Activated T-cell treated with anti-CD3 and anti-CD28 coated beads, Interleukin-2, amount 50 U/mL, for 1 hour (primary cell): ENCODE results near the gene IFNL2.
"Not testable (repeated sequence)": the region's sequence is repeated elsewhere in the genome, so short reads cannot be mapped to it uniquely, and the experiment has no call there.

ENCODE experiments used
- DNase-seq: peaks from one replicate; pipeline ENCODE4 v3.0.0-alpha.2; 2020

Gene IFNL2

GRCh38 chr19:39253374-39254149 is 14.6 kb upstream of the IFNL2 start:
- DNase-seq, result no peak

DNA sequence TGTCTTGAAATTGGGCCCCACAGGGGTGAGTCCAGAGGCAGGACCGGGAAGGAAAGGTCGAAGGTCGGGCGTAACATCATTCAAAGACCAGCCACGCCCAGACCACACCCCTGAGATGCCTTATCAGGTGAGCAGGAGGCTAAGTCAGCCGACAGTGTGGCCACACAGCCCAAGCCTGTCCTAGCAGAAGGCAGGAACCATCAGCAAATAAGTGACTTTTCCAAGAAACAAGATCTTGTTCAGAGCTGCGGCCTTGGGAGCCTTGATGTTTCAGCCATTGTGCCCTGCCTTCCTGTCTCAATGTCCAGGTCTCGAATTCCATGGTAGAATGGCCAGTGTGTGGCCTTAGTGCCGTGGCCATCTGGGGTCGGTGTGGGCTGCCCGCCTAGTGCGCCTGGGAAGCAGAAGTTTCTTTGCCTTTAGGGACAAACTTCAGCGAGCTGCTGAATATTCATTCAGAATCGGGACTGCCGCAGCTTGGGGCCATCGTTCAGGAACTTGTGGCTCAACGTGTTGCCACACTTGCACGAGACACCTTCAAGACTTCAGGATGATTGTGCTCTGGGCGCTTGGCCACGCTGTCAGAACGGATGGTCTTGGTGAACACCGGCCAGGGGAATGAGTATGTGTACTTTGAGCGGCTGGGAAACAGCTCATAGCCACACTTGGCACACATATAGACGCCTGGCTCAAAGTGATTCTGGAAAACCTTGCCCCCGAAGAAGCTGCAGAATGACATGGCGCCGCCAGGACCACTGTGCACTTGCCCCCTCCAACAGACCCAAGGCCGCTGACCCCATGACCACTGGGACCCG is 13.5 kb upstream of the IFNL2 start:
- DNase-seq, result no peak

GRCh38 chr19:39257227-39257626 is 11.0 kb upstream of the IFNL2 start:
- DNase-seq, result no peak

DNA sequence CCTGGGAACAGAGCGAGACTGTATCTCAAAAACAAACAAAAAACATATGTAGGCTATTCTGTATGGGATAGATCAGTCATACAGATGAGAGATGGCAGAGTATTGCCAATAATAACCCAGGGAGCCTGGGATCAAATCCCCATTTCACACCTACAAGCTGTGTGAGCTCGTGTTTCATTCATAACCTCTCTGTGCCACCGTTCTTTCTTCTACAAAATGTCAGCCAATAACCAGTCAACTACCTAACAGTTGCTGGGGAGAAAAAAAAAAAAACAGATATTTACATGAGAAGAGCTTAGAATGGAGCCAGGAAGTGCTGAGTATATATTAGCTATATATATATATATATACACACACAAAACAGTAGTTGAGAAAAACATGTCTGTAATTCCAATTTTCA is 6.5 kb upstream of the IFNL2 start:
- DNase-seq, result no peak

GRCh38 chr19:39262496-39262895 is 5.7 kb upstream of the IFNL2 start:
- DNase-seq, result no peak

- DNase-seq, result no peak
Observed at GRCh38 chr19:39263912-39264305, 4.3 kb upstream of the IFNL2 start.

DNA sequence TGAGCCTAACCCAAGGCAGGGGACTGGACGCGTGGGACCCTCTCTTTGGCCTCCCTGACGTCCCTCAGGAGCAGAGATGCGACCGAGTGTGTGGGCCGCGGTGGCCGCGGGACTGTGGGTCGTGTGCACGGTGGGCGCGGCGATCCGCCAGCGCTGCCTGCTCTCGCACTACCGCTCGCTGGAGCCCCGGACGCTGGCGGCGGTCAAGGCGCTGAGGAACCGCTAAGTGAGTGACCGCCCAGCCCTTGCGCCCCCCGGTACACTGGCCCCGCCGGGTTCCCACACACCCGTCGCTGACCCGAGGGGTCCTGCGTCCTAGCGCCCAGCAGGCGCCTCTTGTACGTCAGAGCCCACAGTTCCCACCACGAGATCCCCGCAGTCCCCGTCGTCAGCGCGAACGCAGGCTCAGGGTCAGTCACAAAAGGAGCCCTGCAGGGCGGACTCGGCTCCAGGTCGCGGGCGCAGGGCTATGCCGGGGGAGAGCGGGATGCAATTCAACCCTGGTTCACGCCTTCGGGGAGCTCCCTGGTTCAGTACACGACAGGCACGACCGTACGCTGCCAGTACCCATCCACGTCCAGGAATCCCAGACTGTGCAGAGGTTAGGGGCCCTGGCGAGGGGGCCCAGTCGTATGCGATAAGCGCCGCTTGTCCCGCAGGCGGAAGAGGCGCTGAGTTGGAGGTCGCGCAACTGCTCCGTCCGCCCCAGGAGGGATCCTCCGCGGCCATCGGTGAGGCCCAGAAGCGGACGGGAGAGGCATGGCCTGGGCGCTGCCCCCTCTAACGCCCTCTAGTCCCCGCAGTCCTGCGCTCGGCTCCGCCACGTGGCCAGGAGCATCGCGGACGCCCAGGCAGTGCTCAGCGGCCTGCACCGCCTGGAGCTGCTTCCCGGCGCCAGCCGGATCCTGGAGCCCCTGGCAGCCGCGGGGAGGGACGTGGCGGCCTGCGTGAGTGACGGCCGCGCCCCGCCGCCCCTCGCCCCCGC is 3.6 kb upstream of the IFNL2 start:
- DNase-seq, result no peak

DNA sequence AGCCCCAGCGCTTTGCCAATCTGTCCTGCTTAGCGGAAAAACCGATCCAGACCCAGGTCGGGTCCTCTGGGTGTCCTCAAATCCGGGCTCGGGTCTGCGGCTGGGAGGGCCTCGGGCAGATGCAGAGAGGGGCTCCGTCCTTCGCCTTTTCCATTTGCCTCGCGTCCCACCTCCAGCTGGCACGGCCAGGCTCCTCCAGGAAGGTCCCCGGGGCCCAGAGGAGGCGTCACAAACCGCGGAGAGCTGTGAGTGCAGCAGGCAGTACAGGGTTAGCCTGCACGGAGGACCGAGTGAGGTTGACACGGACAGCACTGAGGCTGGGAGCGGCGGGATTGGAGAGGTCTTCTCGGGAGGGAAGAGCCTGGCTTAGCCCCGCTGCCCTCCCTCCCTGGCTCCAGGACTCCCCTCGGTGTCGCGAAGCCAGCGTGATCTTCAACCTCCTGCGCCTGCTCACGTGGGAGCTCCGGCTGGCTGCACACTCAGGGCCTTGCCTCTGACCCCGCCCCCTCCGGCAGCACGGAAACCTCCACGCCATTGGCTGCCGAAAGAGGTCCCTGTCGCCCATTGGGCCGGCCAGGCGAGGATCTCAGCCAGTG is 2.8 kb upstream of the IFNL2 start:
- DNase-seq, result no peak

- DNase-seq, result not testable (repeated sequence)
Observed at GRCh38 chr19:39268531-39269223, 481 bp downstream of the IFNL2 start.

- not testable (repeated sequence) for DNase-seq
Observed at GRCh38 chr19:39269369-39269768, 1.2 kb downstream of the IFNL2 start.

DNA sequence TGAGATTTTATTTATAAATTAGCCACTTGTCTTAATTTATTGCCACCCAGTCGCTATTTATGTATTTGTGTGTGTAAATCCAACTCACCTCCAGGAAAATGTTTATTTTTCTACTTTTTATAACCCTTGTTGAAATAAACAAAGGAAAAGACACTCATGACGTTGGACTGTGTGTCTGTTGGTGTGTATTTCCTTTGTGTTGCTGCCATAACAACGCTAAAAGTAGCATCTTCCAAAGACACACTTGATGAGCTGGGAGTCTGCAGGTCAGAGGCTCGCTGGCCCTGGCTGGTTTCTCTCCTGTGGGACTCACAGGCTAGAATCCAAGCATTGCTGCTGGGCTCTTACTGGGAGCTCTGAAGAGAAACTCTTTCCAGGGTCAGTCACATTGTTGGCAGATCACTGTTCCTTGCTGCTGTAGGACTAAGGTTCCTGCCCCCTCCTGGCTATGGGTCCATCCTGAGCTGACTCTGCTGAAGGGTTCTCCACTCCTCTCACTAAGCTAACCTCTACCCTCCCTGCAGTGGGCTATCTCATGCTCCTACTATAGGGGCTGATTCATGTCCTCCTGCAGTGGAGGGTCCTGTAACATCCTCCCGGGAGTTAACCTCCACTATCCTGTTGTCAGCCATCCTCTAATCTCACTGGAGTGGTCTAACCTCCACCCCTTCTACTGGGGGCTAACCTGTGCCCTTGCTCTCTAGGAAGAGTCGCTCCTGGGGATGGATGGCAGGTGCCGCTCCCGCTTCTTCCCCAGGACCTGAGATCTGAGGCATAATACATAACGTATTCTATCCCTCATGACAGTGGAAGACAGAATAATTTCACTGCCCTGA is 2.1 kb downstream of the IFNL2 start:
- DNase-seq, result no peak

- not testable (repeated sequence) for DNase-seq
Observed at GRCh38 chr19:39273859-39274258, 5.7 kb downstream of the IFNL2 start.

DNA sequence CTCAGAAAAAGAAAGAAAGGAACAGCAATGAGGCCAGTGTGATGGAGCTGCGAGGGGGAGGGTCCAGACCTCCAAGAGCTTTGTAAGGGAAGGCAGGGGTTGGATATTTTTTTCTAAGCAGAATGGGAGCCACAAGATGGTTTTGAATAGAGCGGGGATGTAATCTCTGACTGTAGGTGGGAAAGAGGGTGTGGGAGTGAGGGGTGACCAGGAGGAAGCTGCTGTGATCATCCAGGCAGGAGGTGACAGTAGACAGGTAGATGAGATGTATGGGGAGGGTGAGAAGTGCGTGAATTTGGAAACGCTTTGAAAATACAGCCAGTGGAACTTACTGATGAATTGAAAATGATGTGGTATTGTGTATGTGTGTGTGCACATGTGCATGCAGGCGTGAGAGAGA is 7.4 kb downstream of the IFNL2 start:
- DNase-seq, result no peak

- no peak for DNase-seq
Observed at GRCh38 chr19:39276740-39277139, 8.5 kb downstream of the IFNL2 start.

DNA sequence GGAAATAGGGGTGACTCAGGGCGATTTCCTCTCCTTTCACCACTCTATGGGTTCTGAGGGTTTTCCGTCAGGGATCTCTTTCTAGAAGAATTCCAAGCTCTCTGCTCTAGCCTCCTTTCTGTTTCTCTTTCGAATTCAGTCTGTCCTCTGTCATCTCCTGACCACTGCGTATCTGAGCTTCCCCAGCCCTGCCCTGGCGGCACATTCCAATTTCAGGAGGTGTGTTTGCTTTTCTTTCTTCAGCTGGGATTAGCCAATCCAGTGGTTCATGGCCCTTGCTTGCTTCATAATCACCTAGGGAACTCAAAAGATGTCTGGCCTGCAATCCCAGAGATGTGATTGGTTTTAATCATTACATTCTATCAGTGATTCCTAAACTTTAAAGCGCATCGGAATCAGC is 9.4 kb downstream of the IFNL2 start:
- DNase-seq, result no peak

- DNase-seq, result no peak
Observed at GRCh38 chr19:39282021-39282420, 13.8 kb downstream of the IFNL2 start.

- no peak for DNase-seq
Observed at GRCh38 chr19:39284032-39284431, 15.8 kb downstream of the IFNL2 start.

- no peak for DNase-seq
Observed at GRCh38 chr19:39293394-39293793, 25.2 kb downstream of the IFNL2 start.

- DNase-seq, result no peak
Observed at GRCh38 chr19:39296055-39296645, 28.0 kb downstream of the IFNL2 start, which contains the start of gene IFNL1. Gene IFNL1 (plus strand): TSS chr19:39296407. CDS start chr19:39296422, 15 bp downstream.

GRCh38 chr19:39296906-39297305 is 28.7 kb downstream of the IFNL2 start:
- no peak for DNase-seq
